ENCODE data around the gene BICDL2. TPM values are rescaled to one million over a fixed set of nuclear protein-coding genes. Genes with fewer than 3 reads are reported as not detected.

BICDL2 gene
- total and polyA plus RNA-seq, 2 of the 8 experiments (the other 6 are each of a cell fraction or from before 2014, with no cell fraction given): 7.3 to 15.9 TPM

DNA sequence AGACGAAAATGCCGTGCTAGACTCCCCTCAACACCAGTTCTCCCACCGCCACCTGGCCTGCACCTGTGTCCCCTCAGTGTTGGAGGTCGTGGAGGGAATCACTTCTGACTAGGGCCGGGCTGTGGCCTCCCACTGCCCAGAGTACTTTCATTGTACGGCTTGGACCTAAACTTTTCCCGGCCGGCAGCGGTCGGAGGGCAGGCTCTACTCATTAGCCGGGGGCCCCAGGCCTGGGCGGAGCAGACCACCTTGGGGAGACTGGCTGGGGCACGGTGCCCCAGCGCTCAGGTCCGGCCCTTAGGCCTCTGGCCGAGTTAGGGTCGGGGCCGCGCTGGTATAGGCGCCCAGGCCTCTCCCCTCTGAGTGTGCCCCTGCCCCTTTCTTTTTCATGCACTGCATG is 19.4 kb downstream of the BICDL2 start:
- no peak overlapping the region for H2AK5ac ChIP-seq (ENCODE audit: low read depth, low read length)
- peak overlapping the region; percentile 99 for H2BK5ac ChIP-seq (ENCODE audit: low read depth, low read length)
- H3K79me1 ChIP-seq (ENCODE audit: low read depth, low read length): peaks cover 11% of the 10 kb centered on the region; the same call in 1 of the 2 replicates
- H3K9ac ChIP-seq (replicated peaks in 1 of 4; ENCODE audit: extremely low read depth in 1 of 4, low read depth in 3 of 4, low read length in 3 of 4): peak overlapping the region; percentile 86 to 90 (median 87)
- peak overlapping the region; percentile 96 for H3K27ac ChIP-seq (ENCODE audit: low read depth, low read length)
- peak overlapping the region; percentile 88; the same call in 1 of the 2 replicates for H2BK15ac ChIP-seq (ENCODE audit: low read length)
- FAIRE-seq (no peak), DNase-seq (ENCODE audit: low read depth in 1 of 2, low spot score in 2 of 2) (no peak)
- peak overlapping the region; percentile 86 for H4K5ac ChIP-seq (ENCODE audit: insufficient read length, low read depth, low read length)
- peaks cover 23% of the 10 kb centered on the region for H3K23me2 ChIP-seq (ENCODE audit: low read depth, low read length)
- peaks cover 8 to 42% (median 35%) of the 10 kb centered on the region in 4 experiments for H3K4me1 ChIP-seq (replicated peaks in 1 of 4; ENCODE audit: control insufficient read depth in 3 of 4, insufficient read depth in 4 of 4, low read length in 3 of 4)
- POLR2A ChIA-PET (ENCODE audit: partially characterized antibody): interaction anchor here (0.9 to 35.7 kb wide), 10 partner anchors 0 to 110 kb away, joined by 3 to 1808 read pairs (median 26); partner anchors contain the start of genes BICDL2, CLDN6, CLDN9 and HCFC1R1
- peak overlapping the region; percentile 83 for H3K18ac ChIP-seq (ENCODE audit: extremely low read depth, low read length)
- H2AFZ ChIP-seq (ENCODE audit: low read length): no peak overlapping the region
- peak overlapping the region; percentile 77 for H4K91ac ChIP-seq (replicated peaks; ENCODE audit: insufficient read length, low read length)
- peak overlapping the region; percentile 90; the same call in 1 of the 2 replicates for H2BK12ac ChIP-seq (ENCODE audit: low read depth, low read length)
- H3K4ac ChIP-seq (replicated peaks; ENCODE audit: insufficient read length, low read depth, low read length): peak overlapping the region; percentile 98
- no peak overlapping the region; the same call in 1 of the 2 replicates for H2BK20ac ChIP-seq (ENCODE audit: low read length)
- H3K23ac ChIP-seq (ENCODE audit: insufficient read length): no peak overlapping the region
- no peaks in the 10 kb centered on the region for H3K27me3 ChIP-seq (replicated peaks in 1 of 4; ENCODE audit: control insufficient read depth in 3 of 4, extremely low read depth in 1 of 4, insufficient read depth in 3 of 4, low read length in 3 of 4)
- peak overlapping the region; percentile 66 to 76 for H3K4me2 ChIP-seq (ENCODE audit: insufficient read depth in 1 of 2, low read depth in 2 of 2, low read length in 2 of 2)
- H3K14ac ChIP-seq (ENCODE audit: insufficient read length): no peak overlapping the region
- H4K20me1 ChIP-seq (replicated peaks in 1 of 2; ENCODE audit: control insufficient read depth in 1 of 2, insufficient read depth in 2 of 2, low read length in 2 of 2): peaks cover 16 to 32% of the 10 kb centered on the region in 2 experiments
- 2% methylated on average over 20 of the region's 20 CpGs; no CpG with 5 or more reads in 1 of the 2 experiments for WGBS, 2 experiments (ENCODE audit: extremely low coverage in 1 of 2, insufficient coverage in 1 of 2, insufficient read length in 1 of 2, insufficient replicate concordance in 2 of 2, low coverage in 1 of 2, low lambda C conversion rate in 2 of 2, missing lambda C conversion rate in 1 of 2)
- peaks cover 11 to 32% of the 10 kb centered on the region in 2 experiments for H3K79me2 ChIP-seq (ENCODE audit: control insufficient read depth in 1 of 2, insufficient read depth in 2 of 2, low read length in 2 of 2)
- peak overlapping the region; percentile 58 to 96 (median 92) for H3K4me3 ChIP-seq (ENCODE audit: extremely low read depth in 1 of 4, insufficient read depth in 2 of 4, low read depth in 3 of 4, low read length in 4 of 4)
- H4K8ac ChIP-seq (ENCODE audit: extremely low read depth, insufficient read depth, low read length): peak overlapping the region; percentile 81
- no peak overlapping the region for H2BK120ac ChIP-seq (replicated peaks; ENCODE audit: low read depth, low read length)
- CTCF ChIA-PET (ENCODE audit: partially characterized antibody): interaction anchor here (1.1 to 23.8 kb wide), 4 partner anchors 13 to 112 kb away, joined by 4 to 639 read pairs (median 112); partner anchors contain the start of genes CLDN9 and KREMEN2
- H3K36me3 ChIP-seq (ENCODE audit: control insufficient read depth in 2 of 4, insufficient read depth in 4 of 4, low read length in 3 of 4): peaks cover 6 to 24% (median 12%) of the 10 kb centered on the region in 4 experiments; a peak in 7 of 8 replicates
- no peak for TF ChIP-seq JUN (IDR thresholded peaks at IDR 0.05; ENCODE audit: low read depth, low read length)
- no peak for TF ChIP-seq KDM1A (IDR thresholded peaks at IDR 0.05; ENCODE audit: borderline replicate concordance, low read length)
- TF ChIP-seq POLR2AphosphoS5 (IDR thresholded peaks at IDR 0.05; ENCODE audit: low read depth, low read length): peak; percentile 59; the same call in 1 of the 2 replicates
- no peak for TF ChIP-seq CTCF (IDR thresholded peaks at IDR 0.05; ENCODE audit: control extremely low read depth in 1 of 3, insufficient read depth in 1 of 3, low read depth in 1 of 3, low read length in 3 of 3)
- TF ChIP-seq CBX5 (IDR thresholded peaks at IDR 0.05; ENCODE audit: low read depth, low read length): no peak
- H3K9me3 ChIP-seq (ENCODE audit: insufficient read depth in 2 of 2, low read depth in 1 of 2, low read length in 1 of 2): no peaks in the 10 kb centered on the region
- peak overlapping the region; percentile 67 for H3K56ac ChIP-seq (replicated peaks; ENCODE audit: insufficient read length, low read depth, low read length)

Data from H1 (cell line).